ENCODE measurements around the gene KYAT1.
"Not testable (repeated sequence)": the region's sequence is repeated elsewhere in the genome, so short reads cannot be mapped to it uniquely, and the experiment has no call there.

Gene KYAT1

GRCh38 chr9:128843171-128843570, 38.6 kb downstream of the KYAT1 start:
- not testable (repeated sequence) for H3K4me1 Mint-ChIP-seq, H3K27ac Mint-ChIP-seq, ATAC-seq, H3K27me3 Mint-ChIP-seq, H3K9me3 Mint-ChIP-seq, H3K4me3 Mint-ChIP-seq
- peaks cover 23% of the 10 kb centered on the region for H3K36me3 Mint-ChIP-seq

- H3K9me3 Mint-ChIP-seq: no peaks in the 10 kb centered on the region
- no peaks in the 10 kb centered on the region for H3K27me3 Mint-ChIP-seq
- ATAC-seq: no peak
- no peak overlapping the region for H3K4me3 Mint-ChIP-seq
- peaks cover 19% of the 10 kb centered on the region for H3K36me3 Mint-ChIP-seq
- H3K4me1 Mint-ChIP-seq: peaks cover 7% of the 10 kb centered on the region
- H3K27ac Mint-ChIP-seq: peak overlapping the region; percentile 16
Measured at GRCh38 chr9:128841694-128842492, 39.9 kb downstream of the KYAT1 start.

- ATAC-seq: no peak
- Mint-ChIP-seq H3K27me3 (no peaks in the 10 kb centered on the region), H3K4me1 (peaks cover 7% of the 10 kb centered on the region), H3K27ac (no peak overlapping the region), H3K36me3 (peaks cover 28% of the 10 kb centered on the region), H3K9me3 (no peaks in the 10 kb centered on the region), H3K4me3 (no peak overlapping the region)
Measured at GRCh38 chr9:128840524-128840923, 41.2 kb downstream of the KYAT1 start.

DNA sequence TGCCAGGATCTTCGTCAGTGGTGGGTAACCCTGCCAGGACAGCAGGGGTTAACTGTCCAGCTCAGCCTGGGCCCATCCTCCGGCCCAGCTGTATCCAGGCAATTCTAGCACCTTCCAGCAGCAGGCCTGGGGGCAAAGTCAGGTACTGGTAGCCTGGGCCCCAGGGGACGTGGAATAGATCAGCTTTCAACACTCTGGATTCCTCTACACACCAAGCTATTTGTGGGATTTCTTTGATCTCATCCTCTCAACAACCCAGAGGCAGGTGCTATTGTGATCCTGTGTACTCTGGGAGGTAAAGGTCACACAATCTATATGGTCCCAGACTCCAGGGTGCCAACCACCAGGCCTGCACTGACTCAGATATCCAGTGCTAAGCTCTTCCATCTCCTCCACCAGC, 43.4 kb downstream of the KYAT1 start:
- Mint-ChIP-seq H3K27ac (no peak overlapping the region), H3K27me3 (no peaks in the 10 kb centered on the region)

GRCh38 chr9:128836509-128837145, 45.1 kb downstream of the KYAT1 start:
- Mint-ChIP-seq H3K36me3 (peaks cover 43% of the 10 kb centered on the region), H3K9me3 (no peaks in the 10 kb centered on the region), H3K4me3 (no peak overlapping the region), H3K27me3 (no peaks in the 10 kb centered on the region), H3K4me1 (no peaks in the 10 kb centered on the region), H3K27ac (no peak overlapping the region)
- no peak for ATAC-seq

More for the DNA sequence above, 43.4 kb downstream of the KYAT1 start:
- H3K4me3 Mint-ChIP-seq: no peak overlapping the region
- peaks cover 44% of the 10 kb centered on the region for H3K36me3 Mint-ChIP-seq
- no peaks in the 10 kb centered on the region for H3K9me3 Mint-ChIP-seq
- ATAC-seq: no peak
- peaks cover 7% of the 10 kb centered on the region for H3K4me1 Mint-ChIP-seq

GRCh38 chr9:128835246-128836210, 46.2 kb downstream of the KYAT1 start:
- H3K4me3 Mint-ChIP-seq: no peak overlapping the region
- no peak overlapping the region for H3K27ac Mint-ChIP-seq
- H3K27me3 Mint-ChIP-seq: no peaks in the 10 kb centered on the region
- no peak for ATAC-seq
- peaks cover 43% of the 10 kb centered on the region for H3K36me3 Mint-ChIP-seq
- no peaks in the 10 kb centered on the region for H3K9me3 Mint-ChIP-seq
- H3K4me1 Mint-ChIP-seq: no peaks in the 10 kb centered on the region

DNA sequence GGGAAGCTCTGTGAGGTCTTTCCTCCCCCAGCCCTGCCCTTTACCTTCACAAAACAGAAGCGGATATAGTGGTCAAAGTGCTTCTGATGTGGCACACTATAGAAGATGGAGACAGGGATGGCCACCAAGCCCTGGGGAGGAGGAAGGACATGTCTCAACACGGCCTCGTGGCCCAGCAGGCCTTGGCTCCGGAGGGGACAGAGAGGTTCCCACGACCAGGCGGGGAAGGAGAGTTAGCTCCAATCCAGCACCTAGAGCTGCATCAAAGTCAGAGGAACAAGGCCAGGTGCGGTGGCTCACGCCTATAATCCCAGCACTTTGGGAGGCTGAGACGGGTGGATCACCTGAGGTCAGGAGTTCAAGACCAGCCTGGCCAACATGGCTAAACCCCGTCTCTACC, 48.1 kb downstream of the KYAT1 start:
- Mint-ChIP-seq H3K4me1 (peaks cover 11% of the 10 kb centered on the region), H3K27me3 (no peaks in the 10 kb centered on the region), H3K36me3 (peaks cover 48% of the 10 kb centered on the region), H3K27ac (no peak overlapping the region), H3K4me3 (no peak overlapping the region), H3K9me3 (no peaks in the 10 kb centered on the region)
- ATAC-seq: no peak

- no peaks in the 10 kb centered on the region for H3K9me3 Mint-ChIP-seq
- H3K27ac Mint-ChIP-seq: peak within 1 kb of the TSS; percentile 90
- peak within 1 kb of the TSS; percentile 77 for H3K4me3 Mint-ChIP-seq
- H3K4me1 Mint-ChIP-seq: peaks cover 22% of the 10 kb centered on the region
- no peaks in the 10 kb centered on the region for H3K27me3 Mint-ChIP-seq
- ATAC-seq: peak; percentile 100
- peaks cover 47% of the 10 kb centered on the region for H3K36me3 Mint-ChIP-seq
Measured at GRCh38 chr9:128829477-128830251, 52.1 kb downstream of the KYAT1 start, which contains the start of gene SPOUT1. Gene SPOUT1, minus strand, starts transcription at chr9:128829794. Its CDS starts 14 bp downstream, at chr9:128829780.

- Mint-ChIP-seq H3K27me3 (no peaks in the 10 kb centered on the region), H3K9me3 (no peaks in the 10 kb centered on the region), H3K4me1 (peaks cover 22% of the 10 kb centered on the region), H3K27ac (peak overlapping the region; percentile 90), H3K4me3 (peak overlapping the region; percentile 77), H3K36me3 (peaks cover 50% of the 10 kb centered on the region)
- ATAC-seq: peak; percentile 1
Measured at GRCh38 chr9:128828719-128829452, 52.9 kb downstream of the KYAT1 start.

GRCh38 chr9:128828267-128828666, 53.5 kb downstream of the KYAT1 start:
- no peak for ATAC-seq
- H3K4me3 Mint-ChIP-seq: peak overlapping the region; percentile 77
- peaks cover 24% of the 10 kb centered on the region for H3K4me1 Mint-ChIP-seq
- peak overlapping the region; percentile 90 for H3K27ac Mint-ChIP-seq
- no peaks in the 10 kb centered on the region for H3K27me3 Mint-ChIP-seq
- H3K9me3 Mint-ChIP-seq: no peaks in the 10 kb centered on the region
- H3K36me3 Mint-ChIP-seq: peaks cover 51% of the 10 kb centered on the region

DNA sequence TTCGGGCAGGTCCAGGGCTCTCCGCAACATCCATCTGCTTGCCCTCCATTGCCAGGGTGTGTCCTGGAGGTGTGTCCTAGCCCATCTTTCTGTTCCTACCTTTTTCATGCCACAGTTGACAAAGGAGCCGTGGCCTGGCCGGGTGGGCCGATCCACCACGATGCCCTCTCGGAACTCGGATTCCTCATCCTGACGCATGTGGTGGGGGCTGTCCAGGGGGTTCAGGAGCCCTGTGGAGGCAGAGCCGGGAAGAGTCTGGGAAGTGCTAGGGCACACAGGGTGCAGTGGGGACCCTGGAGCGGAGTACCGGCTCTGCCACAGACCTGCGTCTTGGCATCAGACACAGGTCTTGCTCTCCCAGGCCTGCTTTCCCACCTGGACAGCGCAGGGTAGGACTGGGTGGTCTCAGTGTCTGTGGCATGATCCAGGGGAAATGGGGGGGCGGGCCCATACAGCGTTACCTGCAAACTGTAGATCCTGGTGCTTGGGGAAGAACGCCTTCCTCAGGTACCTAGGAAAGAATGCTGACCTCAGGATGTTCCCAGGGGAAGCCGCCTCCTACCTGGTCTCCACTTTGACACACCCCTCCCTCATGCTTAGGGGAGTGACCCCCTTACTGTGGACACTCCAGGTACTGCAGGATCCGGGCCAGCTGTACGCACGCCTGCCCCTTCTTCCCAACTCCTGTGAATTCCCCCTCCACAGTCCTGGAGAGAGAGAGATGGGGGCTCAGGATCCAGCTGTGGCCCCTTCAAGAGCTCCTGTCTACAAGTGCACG, 55.6 kb downstream of the KYAT1 start:
- Mint-ChIP-seq H3K27me3 (no peaks in the 10 kb centered on the region), H3K4me3 (no peak overlapping the region), H3K9me3 (no peaks in the 10 kb centered on the region), H3K36me3 (peaks cover 66% of the 10 kb centered on the region), H3K27ac (no peak overlapping the region), H3K4me1 (peaks cover 39% of the 10 kb centered on the region)
- no peak for ATAC-seq

GRCh38 chr9:128824911-128825310, 56.8 kb downstream of the KYAT1 start:
- H3K4me3 Mint-ChIP-seq: no peak overlapping the region
- H3K36me3 Mint-ChIP-seq: peaks cover 70% of the 10 kb centered on the region
- no peak for ATAC-seq
- peak overlapping the region; percentile 30 for H3K27ac Mint-ChIP-seq
- H3K4me1 Mint-ChIP-seq: peaks cover 47% of the 10 kb centered on the region
- H3K9me3 Mint-ChIP-seq: no peaks in the 10 kb centered on the region
- no peaks in the 10 kb centered on the region for H3K27me3 Mint-ChIP-seq

DNA sequence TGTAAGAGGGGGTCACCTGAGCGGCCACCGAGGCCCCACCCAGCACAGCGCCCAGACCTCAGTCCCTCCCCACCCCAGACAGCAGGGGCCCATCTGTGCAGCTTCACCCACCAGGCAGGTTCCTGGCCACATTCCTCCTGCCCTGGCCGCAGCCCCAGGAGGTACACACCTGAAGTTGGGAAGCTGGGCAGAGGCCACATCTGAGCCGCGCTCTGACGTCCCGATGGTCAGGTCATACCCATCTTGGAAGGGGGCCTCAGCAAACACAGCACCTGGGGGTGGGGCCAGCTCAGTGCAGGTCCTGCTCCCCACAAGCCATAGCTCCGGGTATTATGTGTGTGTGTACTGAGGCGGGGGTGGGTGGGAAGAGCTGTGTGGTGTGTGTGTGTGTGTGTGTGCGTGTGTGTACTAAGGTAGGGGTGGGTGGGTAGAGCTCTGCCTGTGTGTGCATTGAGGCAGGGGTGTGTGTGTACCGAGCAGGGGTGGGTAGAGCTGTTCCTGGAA, 57.8 kb downstream of the KYAT1 start:
- no peak overlapping the region for H3K4me3 Mint-ChIP-seq
- no peaks in the 10 kb centered on the region for H3K9me3 Mint-ChIP-seq
- peaks cover 52% of the 10 kb centered on the region for H3K4me1 Mint-ChIP-seq
- H3K36me3 Mint-ChIP-seq: peaks cover 67% of the 10 kb centered on the region
- peak; percentile 4 for ATAC-seq
- H3K27me3 Mint-ChIP-seq: no peaks in the 10 kb centered on the region
- no peak overlapping the region for H3K27ac Mint-ChIP-seq
